Kidney glomerular epithelial cell (primary cell): ENCODE measurements around the gene DCUN1D1.
A peak's percentile ranks its signal among the peaks of the same experiment; 100 is the strongest.
"Not testable (repeated sequence)": the region's sequence is repeated elsewhere in the genome, so short reads cannot be mapped to it uniquely, and the experiment has no call there.

Experiments
- DNase-seq: peaks from one replicate; lab custom pipeline; 2025; lab: John Stamatoyannopoulos, UW

DCUN1D1 gene

GRCh38 chr3:182980204-182981037 lies at the start of gene DCUN1D1:
DCUN1D1 (minus strand) TSS chr3:182980538; CDS start chr3:182980489, 49 bp downstream.
- DNase-seq: peak; percentile 38

- no peak for DNase-seq
Measured at GRCh38 chr3:183028416-183028815, 48.1 kb upstream of the DCUN1D1 start.

- no peak for DNase-seq
Measured at GRCh38 chr3:183027276-183027675, 46.9 kb upstream of the DCUN1D1 start.

GRCh38 chr3:183022936-183023516 lies 42.7 kb upstream of the DCUN1D1 start:
- no peak for DNase-seq

GRCh38 chr3:183018421-183019192 lies 38.3 kb upstream of the DCUN1D1 start:
- no peak for DNase-seq

- no peak for DNase-seq
Measured at GRCh38 chr3:183015185-183015584, 34.8 kb upstream of the DCUN1D1 start.

- no peak for DNase-seq
Measured at GRCh38 chr3:183013856-183014255, 33.5 kb upstream of the DCUN1D1 start.

- no peak for DNase-seq
Measured at GRCh38 chr3:183013074-183013473, 32.7 kb upstream of the DCUN1D1 start.

GRCh38 chr3:183008800-183009199 lies 28.5 kb upstream of the DCUN1D1 start:
- no peak for DNase-seq

- DNase-seq: peak; percentile 10
Measured at GRCh38 chr3:183008303-183008702, 28.0 kb upstream of the DCUN1D1 start.

GRCh38 chr3:183006396-183007002 lies 26.2 kb upstream of the DCUN1D1 start:
- no peak for DNase-seq

- no peak for DNase-seq
Measured at GRCh38 chr3:182999767-183000166, 19.4 kb upstream of the DCUN1D1 start.

- DNase-seq: not testable (repeated sequence)
Measured at GRCh38 chr3:182993486-182994201, 13.3 kb upstream of the DCUN1D1 start.

GRCh38 chr3:182989566-182989965 lies 9.2 kb upstream of the DCUN1D1 start:
- DNase-seq: no peak

- DNase-seq: no peak
Measured at GRCh38 chr3:182986021-182986420, 5.7 kb upstream of the DCUN1D1 start.

GRCh38 chr3:182983876-182984275 lies 3.5 kb upstream of the DCUN1D1 start:
- DNase-seq: no peak

GRCh38 chr3:182981038-182981380 lies 671 bp upstream of the DCUN1D1 start:
- no peak for DNase-seq

- DNase-seq: no peak
Measured at GRCh38 chr3:182979674-182980191, 605 bp downstream of the DCUN1D1 start.

GRCh38 chr3:182979103-182979673 lies 1.1 kb downstream of the DCUN1D1 start:
- DNase-seq: no peak

- peak; percentile 31 for DNase-seq
Measured at GRCh38 chr3:182978387-182978786, 2.0 kb downstream of the DCUN1D1 start.

GRCh38 chr3:182973047-182973446 lies 7.3 kb downstream of the DCUN1D1 start:
- DNase-seq: no peak
